Caco-2 (cell line): Measurements from ENCODE around the gene PRSS48. TPM values are rescaled to one million over a fixed set of nuclear protein-coding genes. Genes with fewer than 3 reads are reported as not detected.
"Not testable (repeated sequence)": the region's sequence is repeated elsewhere in the genome, so short reads cannot be mapped to it uniquely, and the experiment has no call there.

Source experiments
- BruUV-seq: library from RNA; stranded (reverse); fragments of 400-500 nt; replicated peaks from 2 replicates; lab custom pipeline; 2021; lab: Mats Ljungman, UMichigan
- CTCF ChIA-PET: fragments of 300-600 bp; sonication (Branson Sonifier 250); formaldehyde crosslinking; loops from one replicate; lab custom pipeline; 2022; ENCODE audit warnings: antibody characterized with exemption; lab: Charles Lee
- POLR2A ChIA-PET: fragments of 300-600 bp; sonication (Branson Sonifier 250); formaldehyde crosslinking; loops from one replicate; lab custom pipeline; 2022; ENCODE audit warnings: antibody characterized with exemption; lab: Charles Lee
- DNase-seq, 2 experiments: peaks; one replicate each; pipeline versions ENCODE4 v3.0.0 to v3.0.0-alpha.2; 2020 to 2022
- H3K27me3 ChIP-seq: replicated peaks from 2 replicates; pipeline ENCODE4 v1.6.0; 2011; ENCODE audit warnings: low read length; ENCODE audit not compliant: control insufficient read depth, insufficient read depth
- H3K36me3 ChIP-seq: 2 replicates; pipeline ENCODE4 v1.5.1; 2011; ENCODE audit warnings: low read length; ENCODE audit not compliant: control insufficient read depth, insufficient read depth
- H3K4me1 ChIP-seq: fragments of 250-450 bp; sonication (Bioruptor Pico); 2 replicates; pipeline ENCODE4 v1.5.1; 2020; ENCODE audit warnings: mild to moderate bottlenecking
- H3K4me3 ChIP-seq: 2 replicates; pipeline ENCODE4 v1.5.1; 2011; ENCODE audit warnings: low read depth, mild to moderate bottlenecking, control low read depth, low read length
- H3K9me3 ChIP-seq: fragments of 250-450 bp; sonication (Bioruptor Pico); 2 replicates; pipeline ENCODE4 v1.5.1; 2020; ENCODE audit warnings: mild to moderate bottlenecking, moderate library complexity
- H3K27ac Mint-ChIP-seq: one replicate; pipeline ENCODE4 v1.8.0; 2022; ENCODE audit warnings: mixed read lengths; ENCODE audit not compliant: unreplicated experiment
- H3K27me3 Mint-ChIP-seq: one replicate; pipeline ENCODE4 v1.8.0; 2022; ENCODE audit warnings: mixed read lengths; ENCODE audit not compliant: insufficient read depth, unreplicated experiment
- H3K36me3 Mint-ChIP-seq: one replicate; pipeline ENCODE4 v1.8.0; 2022; ENCODE audit warnings: mild to moderate bottlenecking, mixed read lengths; ENCODE audit not compliant: insufficient read depth, unreplicated experiment
- H3K4me1 Mint-ChIP-seq: one replicate; pipeline ENCODE4 v1.8.0; 2022; ENCODE audit warnings: low read depth, mixed read lengths; ENCODE audit not compliant: unreplicated experiment
- H3K4me3 Mint-ChIP-seq: one replicate; pipeline ENCODE4 v1.8.0; 2022; ENCODE audit warnings: mild to moderate bottlenecking, moderate library complexity, mixed read lengths; ENCODE audit not compliant: unreplicated experiment
- H3K9me3 Mint-ChIP-seq: one replicate; pipeline ENCODE4 v1.8.0; 2022; ENCODE audit warnings: mixed read lengths; ENCODE audit not compliant: unreplicated experiment
- intact Hi-C: fragments of 100-400 bp; cut with micrococcal nuclease; formaldehyde crosslinking; loops from one replicate; pipeline ENCODE4 v1.10.0; 2022; ENCODE audit not compliant: unreplicated experiment
- total RNA-seq: library from RNA; stranded (reverse); gene quantifications from 2 replicates; pipeline ENCODE4 v1.2.3, GENCODE V29; 2022
- TF ChIP-seq, protein P1 (sequence below), 2 experiments: fragments of 200-600 bp in 1 of 2; IDR thresholded peaks; 1 replicate in 1 of 2; 2 replicates in 1 of 2; pipeline versions ENCODE4 v1.5.1 to v1.8.0; 2011 to 2022; ENCODE audit warnings: antibody characterized with exemption in 1 of 2, control low read depth in 1 of 2, inconsistent platforms in 1 of 2, low read depth in 1 of 2, low read length in 1 of 2, mild to moderate bottlenecking in 1 of 2, moderate library complexity in 1 of 2; ENCODE audit not compliant: insufficient read depth in 1 of 2, severe bottlenecking in 1 of 2, unreplicated experiment in 1 of 2

PRSS48 gene
- total RNA-seq, 1 experiment from 2014 or later = not detected

DNA sequence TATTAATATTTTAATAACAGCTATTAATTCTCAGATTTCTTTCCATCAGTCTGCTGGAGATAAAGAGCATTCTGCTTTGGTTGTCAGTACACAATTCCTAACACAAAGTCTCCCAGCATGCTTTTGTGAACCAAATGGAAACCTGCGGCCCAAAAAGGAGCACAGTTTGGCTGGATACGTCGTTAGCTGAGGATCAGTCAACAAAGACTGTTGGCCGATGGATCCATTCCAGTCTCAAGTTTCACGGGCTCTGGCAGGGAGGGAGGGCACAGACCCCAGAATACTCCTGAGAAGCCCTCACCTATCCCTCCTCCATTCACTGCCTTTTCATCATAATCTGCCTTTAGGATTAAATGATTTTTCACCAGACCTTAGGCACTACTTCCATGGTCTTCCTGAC lies 26.3 kb upstream of the PRSS48 start:
- no peaks in the 10 kb centered on the region for H3K9me3 ChIP-seq
- peaks cover 6% of the 10 kb centered on the region for H3K36me3 Mint-ChIP-seq
- H3K4me1 ChIP-seq = peaks cover 7% of the 10 kb centered on the region
- H3K27ac Mint-ChIP-seq = no peak overlapping the region
- POLR2A ChIA-PET = no interaction called here
- H3K36me3 ChIP-seq = no peaks in the 10 kb centered on the region
- no peak overlapping the region for H3K4me3 Mint-ChIP-seq
- no peak for DNase-seq
- no peak overlapping the region for H3K4me3 ChIP-seq
- H3K27me3 ChIP-seq = no peaks in the 10 kb centered on the region
- TF ChIP-seq, protein P1, sequence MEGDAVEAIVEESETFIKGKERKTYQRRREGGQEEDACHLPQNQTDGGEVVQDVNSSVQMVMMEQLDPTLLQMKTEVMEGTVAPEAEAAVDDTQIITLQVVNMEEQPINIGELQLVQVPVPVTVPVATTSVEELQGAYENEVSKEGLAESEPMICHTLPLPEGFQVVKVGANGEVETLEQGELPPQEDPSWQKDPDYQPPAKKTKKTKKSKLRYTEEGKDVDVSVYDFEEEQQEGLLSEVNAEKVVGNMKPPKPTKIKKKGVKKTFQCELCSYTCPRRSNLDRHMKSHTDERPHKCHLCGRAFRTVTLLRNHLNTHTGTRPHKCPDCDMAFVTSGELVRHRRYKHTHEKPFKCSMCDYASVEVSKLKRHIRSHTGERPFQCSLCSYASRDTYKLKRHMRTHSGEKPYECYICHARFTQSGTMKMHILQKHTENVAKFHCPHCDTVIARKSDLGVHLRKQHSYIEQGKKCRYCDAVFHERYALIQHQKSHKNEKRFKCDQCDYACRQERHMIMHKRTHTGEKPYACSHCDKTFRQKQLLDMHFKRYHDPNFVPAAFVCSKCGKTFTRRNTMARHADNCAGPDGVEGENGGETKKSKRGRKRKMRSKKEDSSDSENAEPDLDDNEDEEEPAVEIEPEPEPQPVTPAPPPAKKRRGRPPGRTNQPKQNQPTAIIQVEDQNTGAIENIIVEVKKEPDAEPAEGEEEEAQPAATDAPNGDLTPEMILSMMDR (IDR thresholded peaks at IDR 0.05; ENCODE audit: insufficient read depth in 1 of 2, low read depth in 1 of 2, low read length in 1 of 2, severe bottlenecking in 1 of 2, unreplicated experiment in 1 of 2) = no peak
- no TSS peak for BruUV-seq
- no peaks in the 10 kb centered on the region for H3K4me1 Mint-ChIP-seq
- H3K27me3 Mint-ChIP-seq = no peaks in the 10 kb centered on the region
- intact Hi-C loops = no loop called here
- no peaks in the 10 kb centered on the region for H3K9me3 Mint-ChIP-seq
- CTCF ChIA-PET = no interaction called here

DNA sequence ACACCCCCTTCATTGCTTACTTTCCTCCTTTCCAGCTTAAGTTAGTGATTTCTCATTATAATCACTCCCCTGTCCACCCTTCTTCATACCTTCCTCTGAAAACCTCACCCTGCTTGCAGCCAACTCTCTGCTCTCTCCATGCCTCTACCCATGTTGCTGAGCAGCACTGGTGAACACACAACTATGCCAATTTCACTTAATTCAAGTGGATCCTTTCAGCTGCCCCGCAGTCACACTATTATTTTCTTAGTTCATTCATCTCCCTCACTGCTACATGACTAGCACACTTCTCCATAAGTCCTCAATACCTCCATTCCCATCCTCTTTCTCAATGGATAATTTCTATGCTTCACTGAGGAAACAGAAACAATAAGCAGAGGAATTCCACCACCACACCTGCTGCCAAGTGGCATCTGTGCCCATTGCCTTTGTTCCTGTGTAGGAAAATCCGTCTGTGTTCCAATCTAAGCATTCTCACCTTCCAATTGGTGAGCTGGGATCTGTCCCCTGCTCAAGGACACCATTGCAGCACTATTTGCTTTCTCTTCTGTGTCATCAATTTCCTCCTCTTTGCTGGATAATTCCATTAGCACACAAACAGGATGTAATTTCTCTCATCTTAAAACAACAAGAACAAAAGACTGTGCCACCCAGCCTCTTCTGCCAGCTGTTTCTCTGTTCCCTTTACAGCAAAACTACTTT lies 25.2 kb upstream of the PRSS48 start:
- ChIA-PET POLR2A (no interaction called here), CTCF (no interaction called here)
- BruUV-seq = no TSS peak
- Histone ChIP-seq H3K4me3 (no peak overlapping the region), H3K4me1 (peaks cover 7% of the 10 kb centered on the region), H3K9me3 (no peaks in the 10 kb centered on the region), H3K27me3 (no peaks in the 10 kb centered on the region), H3K36me3 (no peaks in the 10 kb centered on the region)
- Mint-ChIP-seq H3K4me1 (no peaks in the 10 kb centered on the region), H3K4me3 (no peak overlapping the region), H3K27me3 (no peaks in the 10 kb centered on the region), H3K9me3 (no peaks in the 10 kb centered on the region), H3K27ac (no peak overlapping the region), H3K36me3 (peaks cover 11% of the 10 kb centered on the region)
- TF ChIP-seq, protein P1 (IDR thresholded peaks at IDR 0.05; ENCODE audit: insufficient read depth in 1 of 2, low read depth in 1 of 2, low read length in 1 of 2, severe bottlenecking in 1 of 2, unreplicated experiment in 1 of 2) = no peak
- DNase-seq = no peak
- intact Hi-C loops = no loop called here

DNA sequence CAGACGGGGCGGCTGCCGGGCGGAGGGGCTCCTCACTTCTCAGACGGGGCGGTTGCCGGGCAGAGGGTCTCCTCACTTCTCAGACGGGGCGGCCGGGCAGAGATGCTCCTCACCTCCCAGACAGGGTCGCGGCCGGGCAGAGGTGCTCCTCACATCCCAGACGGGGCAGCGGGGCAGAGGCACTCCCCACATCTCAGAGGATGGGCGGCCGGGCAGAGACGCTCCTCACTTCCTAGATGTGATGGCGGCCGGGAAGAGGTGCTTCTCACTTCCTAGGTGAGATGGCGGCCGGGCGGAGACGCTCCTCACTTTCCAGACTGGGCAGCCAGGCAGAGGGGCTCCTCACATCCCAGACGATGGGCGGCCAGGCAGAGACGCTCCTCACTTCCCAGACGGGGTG lies 21.7 kb upstream of the PRSS48 start:
- H3K27me3 ChIP-seq, BruUV-seq, DNase-seq, H3K27me3 Mint-ChIP-seq, H3K4me3 ChIP-seq, CTCF ChIA-PET, H3K36me3 ChIP-seq, H3K27ac Mint-ChIP-seq, H3K9me3 ChIP-seq, intact Hi-C loops, H3K4me1 ChIP-seq, H3K4me1 Mint-ChIP-seq, POLR2A ChIA-PET, H3K4me3 Mint-ChIP-seq, H3K9me3 Mint-ChIP-seq: not testable (repeated sequence)
- peaks cover 24% of the 10 kb centered on the region for H3K36me3 Mint-ChIP-seq

DNA sequence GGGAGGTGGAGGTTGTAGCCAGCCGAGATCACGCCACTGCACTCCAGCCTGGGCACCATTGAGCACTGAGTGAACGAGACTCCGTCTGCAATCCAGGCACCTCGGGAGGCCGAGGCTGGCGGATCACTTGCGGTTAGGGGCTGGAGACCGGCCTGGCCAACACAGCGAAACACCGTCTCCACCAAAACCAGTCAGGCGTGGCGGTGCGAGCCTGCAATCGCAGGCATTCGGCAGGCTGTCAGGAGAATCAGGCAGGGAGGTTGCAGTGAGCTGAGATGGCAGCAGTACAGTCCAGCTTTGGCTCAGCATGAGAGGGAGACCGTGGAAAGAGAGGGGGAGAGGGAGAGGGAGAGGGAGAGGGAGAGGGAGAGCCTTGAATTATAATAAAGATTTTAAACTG lies 21.3 kb upstream of the PRSS48 start:
- H3K9me3 ChIP-seq, H3K27ac Mint-ChIP-seq, DNase-seq, H3K36me3 ChIP-seq, H3K4me1 ChIP-seq, H3K9me3 Mint-ChIP-seq, H3K4me1 Mint-ChIP-seq, H3K27me3 ChIP-seq, BruUV-seq, POLR2A ChIA-PET, H3K4me3 ChIP-seq, CTCF ChIA-PET, intact Hi-C loops, H3K4me3 Mint-ChIP-seq, H3K27me3 Mint-ChIP-seq: not testable (repeated sequence)
- H3K36me3 Mint-ChIP-seq = peaks cover 24% of the 10 kb centered on the region
